Stimulated activated naive CD8-positive, alpha-beta T cell treated with anti-CD3 and anti-CD28 coated beads, Interleukin-15, Interleukin-2, amounts not matched to agents 100 U/mL and 50 U/mL, for 24 hours (primary cell): ENCODE measurements around the gene GPC4.
"Not testable (repeated sequence)": the region's sequence is repeated elsewhere in the genome, so short reads cannot be mapped to it uniquely, and the experiment has no call there.

Experiments used
- ATAC-seq: fragments of 150-1000 bp; cut with Tn5 transposase; one replicate; pipeline ENCODE4 v1.10.0; 2021
- DNase-seq: peaks from one replicate; pipeline ENCODE4 v3.0.0; 2021

Gene GPC4

DNA sequence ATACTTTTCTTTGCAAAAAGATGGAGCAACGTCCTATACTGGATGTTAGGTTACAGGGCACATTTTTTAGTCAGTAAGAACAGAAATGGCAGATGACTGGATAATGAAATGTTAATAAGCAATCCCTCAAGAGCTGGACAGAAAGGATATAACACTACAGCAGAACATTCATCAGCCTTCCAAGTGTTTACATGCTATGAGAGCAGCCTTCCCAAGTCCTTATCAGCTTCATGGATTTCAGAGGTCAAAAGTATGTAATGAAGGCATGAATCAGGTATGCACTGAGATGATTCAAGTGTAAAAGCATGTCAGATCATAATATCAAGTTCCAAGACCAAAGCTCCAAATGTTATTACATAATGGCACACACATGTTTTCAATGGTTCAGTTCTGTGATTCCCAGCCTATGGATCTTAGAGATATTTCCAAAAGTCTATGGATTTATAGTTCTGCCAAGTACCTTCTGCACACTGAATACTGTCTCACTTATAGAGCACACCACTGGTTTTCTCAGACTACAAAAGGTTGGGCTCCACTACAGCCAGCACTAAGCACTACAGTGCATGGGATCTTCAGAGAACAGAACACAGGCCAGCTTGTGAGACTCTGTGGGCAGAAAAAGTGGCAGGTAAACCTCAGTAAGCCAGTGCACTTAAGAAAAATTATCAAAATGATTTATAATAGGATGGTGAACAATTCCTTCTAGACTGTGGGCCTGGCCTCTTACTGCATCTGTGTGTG is 49.2 kb downstream of the GPC4 start:
- no peak for ATAC-seq
- DNase-seq, result no peak

GRCh38 chrX:133364865-133365264 is 50.4 kb downstream of the GPC4 start:
- ATAC-seq, result no peak
- no peak for DNase-seq

DNA sequence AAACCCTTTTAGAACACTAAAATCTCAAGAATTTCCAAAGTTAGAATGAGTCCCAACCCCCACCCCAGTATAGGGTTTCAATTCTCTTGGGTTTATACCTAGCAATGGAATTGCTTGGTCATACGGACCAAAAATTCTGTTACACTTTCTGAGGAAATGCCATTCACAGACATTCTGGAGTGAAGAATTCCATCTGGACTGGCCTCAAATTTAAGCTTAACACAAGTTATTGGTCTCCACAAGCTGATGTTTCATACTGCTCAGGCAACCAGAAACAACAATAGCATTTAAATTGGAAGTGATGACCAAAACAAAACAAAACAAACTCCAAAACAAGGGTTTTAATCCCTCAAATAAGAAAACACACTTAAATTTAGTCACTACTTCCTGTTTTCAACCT is 51.1 kb downstream of the GPC4 start:
- DNase-seq (no peak), ATAC-seq (no peak)

DNA sequence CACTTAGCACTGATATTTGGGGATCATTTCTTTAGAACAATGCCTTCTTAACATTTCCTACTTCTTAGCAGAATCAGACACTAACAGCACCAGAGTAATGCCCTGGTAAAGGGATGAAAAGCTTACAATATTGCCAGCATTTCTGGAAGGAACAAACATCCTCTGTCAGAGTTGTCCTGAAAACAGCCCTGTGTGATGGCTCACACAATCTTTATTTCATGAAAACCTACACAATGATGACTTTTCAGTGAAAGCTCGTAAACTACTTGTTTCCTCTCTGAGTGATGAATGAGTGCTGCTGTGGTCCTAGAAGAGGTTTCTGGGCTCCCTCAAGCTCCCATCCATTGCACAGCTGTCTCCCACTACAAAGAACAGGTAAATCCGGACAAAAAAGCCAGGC is 52.8 kb downstream of the GPC4 start:
- ATAC-seq (no peak), DNase-seq (no peak)

GRCh38 chrX:133359466-133359865 is 55.8 kb downstream of the GPC4 start:
- ATAC-seq (no peak), DNase-seq (no peak)

GRCh38 chrX:133353233-133353632 is 62.1 kb downstream of the GPC4 start:
- no peak for ATAC-seq
- DNase-seq, result no peak

- ATAC-seq (no peak), DNase-seq (no peak)
Measured at GRCh38 chrX:133350751-133351150, 64.5 kb downstream of the GPC4 start.

GRCh38 chrX:133346026-133346425 is 69.3 kb downstream of the GPC4 start:
- no peak for ATAC-seq
- DNase-seq, result no peak

DNA sequence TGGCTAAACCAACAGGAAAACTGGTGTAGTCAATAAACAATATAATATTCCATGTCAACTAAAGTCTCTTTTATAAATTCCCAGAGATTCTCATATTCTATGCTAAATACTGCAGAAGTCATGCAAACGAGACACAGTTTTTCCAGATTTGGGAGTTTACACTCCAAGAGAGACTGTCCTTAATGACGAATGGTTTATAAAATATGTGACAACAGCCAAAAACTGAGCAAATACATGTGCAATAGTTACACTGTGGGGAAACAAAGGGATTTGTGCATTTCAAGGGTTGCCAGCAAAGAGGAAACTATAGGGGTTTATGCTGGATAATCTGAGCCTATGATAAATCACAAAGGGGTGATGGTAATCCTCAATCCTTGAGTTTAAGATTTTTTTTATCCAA is 75.7 kb downstream of the GPC4 start:
- ATAC-seq (no peak), DNase-seq (no peak)

DNA sequence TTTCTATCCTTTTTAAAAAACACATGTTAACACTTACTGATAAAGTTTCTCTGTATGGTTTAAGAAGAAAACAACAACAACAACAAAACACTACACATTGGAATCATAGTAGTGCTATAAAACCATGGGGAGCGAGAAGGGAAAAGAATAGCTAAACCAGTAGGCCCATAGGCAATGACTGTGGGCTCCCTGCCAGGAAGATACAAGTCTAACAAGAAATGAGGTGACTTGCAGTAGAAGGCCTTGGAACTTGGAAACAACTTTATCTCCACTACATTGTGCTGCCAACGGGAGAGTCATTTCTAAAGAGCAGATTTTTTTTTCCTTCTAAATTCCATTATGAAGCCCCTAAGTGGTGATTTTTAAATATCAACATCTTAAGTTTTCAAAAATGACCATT is 78.0 kb downstream of the GPC4 start:
- DNase-seq (no peak), ATAC-seq (no peak)

DNA sequence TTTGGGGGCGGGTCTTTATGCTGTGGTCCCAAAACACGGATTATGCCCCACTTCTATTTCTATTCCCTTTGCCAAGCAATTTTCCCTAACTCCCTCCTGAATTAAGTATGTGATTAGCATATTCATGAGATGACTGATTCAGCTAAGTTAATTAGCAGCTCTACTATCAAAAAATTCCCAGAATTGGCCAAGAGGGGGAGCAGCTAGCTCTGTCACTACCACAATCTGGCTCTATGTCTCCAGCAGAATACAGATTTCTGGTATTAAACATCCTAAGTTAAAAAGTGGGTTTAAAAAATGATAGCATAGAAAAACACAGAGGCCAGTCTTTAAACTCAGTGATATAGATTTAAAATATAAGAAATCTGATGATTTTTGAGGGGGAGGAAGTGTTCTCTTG is 80.3 kb downstream of the GPC4 start:
- DNase-seq, result peak; percentile 5
- ATAC-seq, result no peak

DNA sequence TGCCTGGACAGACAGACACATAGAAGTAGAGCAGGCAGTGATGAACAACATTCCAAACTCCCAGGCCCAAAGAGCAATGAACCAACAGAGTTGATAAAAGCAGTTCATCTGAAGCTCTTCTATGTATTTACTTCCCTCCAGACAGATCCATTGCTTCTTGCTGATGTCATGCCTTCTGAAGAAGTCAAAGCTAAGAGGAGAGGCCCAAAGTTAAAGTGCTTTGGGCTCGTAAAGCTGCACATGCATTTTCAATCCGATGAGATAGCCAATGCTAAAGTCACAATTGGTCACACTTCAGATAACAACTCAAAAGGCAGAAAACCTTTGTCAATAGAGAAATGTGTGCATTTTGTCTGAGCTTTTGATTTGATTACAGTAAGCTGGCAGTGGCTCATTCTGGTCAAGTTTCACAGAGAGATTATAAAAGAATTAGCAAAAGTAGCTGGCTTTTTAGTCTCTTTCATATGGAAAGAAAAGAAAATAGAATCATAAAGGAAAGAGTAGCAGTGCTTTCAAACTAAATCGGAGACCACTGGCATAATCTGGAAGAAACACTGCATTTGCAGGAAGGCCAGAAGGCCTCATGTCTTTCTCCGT is 82.0 kb downstream of the GPC4 start:
- ATAC-seq, result no peak

GRCh38 chrX:133332737-133333136 is 82.6 kb downstream of the GPC4 start:
- no peak for ATAC-seq

More for the DNA sequence above, 82.0 kb downstream of the GPC4 start:
- DNase-seq, result no peak

GRCh38 chrX:133330956-133331355 is 84.3 kb downstream of the GPC4 start:
- no peak for ATAC-seq

More at GRCh38 chrX:133332737-133333136, 82.6 kb downstream of the GPC4 start:
- no peak for DNase-seq

DNA sequence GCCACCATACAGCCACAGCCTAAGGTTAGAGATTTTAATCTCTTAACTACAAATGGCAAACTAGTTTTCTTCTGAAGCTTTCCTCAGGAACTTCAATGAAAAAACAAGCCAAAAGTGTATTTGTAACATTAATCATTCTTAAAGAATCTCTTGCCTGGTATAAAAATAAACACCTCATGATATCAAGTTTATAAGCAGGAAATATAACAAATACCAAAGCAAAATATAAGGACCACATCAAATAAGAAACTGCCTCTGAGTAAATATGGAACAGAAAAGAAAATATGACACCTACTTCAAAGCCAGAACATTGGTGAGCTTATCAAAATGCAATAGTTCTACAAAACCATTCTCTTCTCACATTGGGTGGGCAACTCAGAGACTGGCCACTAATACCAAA is 89.9 kb downstream of the GPC4 start:
- DNase-seq (no peak), ATAC-seq (no peak)

More at GRCh38 chrX:133330956-133331355, 84.3 kb downstream of the GPC4 start:
- DNase-seq, result no peak

DNA sequence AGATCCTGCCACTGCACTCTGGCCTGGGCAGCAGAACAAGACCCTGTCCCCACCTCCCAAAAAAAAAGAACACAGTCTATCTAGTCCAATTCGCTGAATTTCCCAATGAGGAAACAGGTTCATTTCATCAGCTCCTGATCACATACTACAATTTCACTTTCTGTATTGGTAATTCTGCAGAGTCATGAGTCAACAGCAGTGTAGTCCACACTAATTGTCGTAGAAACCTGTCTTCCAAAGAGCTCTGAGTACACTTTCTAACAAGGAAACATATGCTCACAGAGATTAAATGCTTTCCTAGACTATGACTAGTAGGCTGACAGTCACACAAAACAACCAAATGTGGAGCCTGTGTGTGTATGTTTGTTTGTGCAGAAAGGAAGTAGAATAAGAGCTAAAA is 91.9 kb downstream of the GPC4 start:
- ATAC-seq, result no peak

DNA sequence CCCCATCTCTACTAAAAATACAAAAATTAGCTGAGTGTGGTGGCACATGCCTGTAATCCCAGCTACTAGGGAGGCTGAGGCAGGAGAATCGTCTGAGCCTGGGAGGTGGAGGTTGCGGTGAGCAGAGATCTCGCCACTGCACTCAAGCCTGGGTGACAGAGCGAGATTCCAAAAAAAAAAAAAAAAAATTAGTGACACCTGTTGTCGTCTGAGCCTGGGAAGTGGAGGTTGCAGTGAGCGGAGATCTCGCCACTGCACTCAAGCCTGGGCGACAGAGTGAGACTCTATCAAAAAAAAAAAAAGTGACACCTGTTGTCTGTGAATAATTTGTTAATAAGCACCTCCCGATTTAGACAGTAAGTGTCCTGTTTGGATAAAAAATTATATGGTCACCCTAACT is 93.0 kb downstream of the GPC4 start:
- not testable (repeated sequence) for ATAC-seq, DNase-seq

More for the DNA sequence above, 91.9 kb downstream of the GPC4 start:
- no peak for DNase-seq

GRCh38 chrX:133321451-133321850 is 93.8 kb downstream of the GPC4 start:
- DNase-seq (no peak), ATAC-seq (no peak)

GRCh38 chrX:133314281-133314680 is 101.0 kb downstream of the GPC4 start:
- DNase-seq (no peak), ATAC-seq (no peak)

DNA sequence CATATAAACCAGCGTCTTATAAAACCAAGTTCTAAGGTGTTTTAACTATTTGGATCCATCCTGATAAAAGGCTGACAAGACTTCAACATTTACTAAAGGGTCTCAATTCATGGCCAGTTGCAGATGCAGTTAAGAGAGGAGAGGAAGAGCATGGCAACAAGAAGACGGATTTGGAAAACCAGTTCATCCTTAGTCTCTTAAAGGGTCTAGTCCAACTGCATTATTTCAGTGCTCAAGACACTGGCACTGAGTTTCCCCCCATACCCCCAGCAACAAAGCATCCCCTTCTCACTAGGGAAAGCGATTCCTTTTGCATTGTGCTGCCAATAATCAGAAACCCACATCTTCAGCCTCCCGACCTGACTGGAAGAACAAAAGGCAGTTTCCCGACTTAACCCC is 106.8 kb downstream of the GPC4 start:
- no peak for ATAC-seq
- no peak for DNase-seq

- ATAC-seq (no peak), DNase-seq (no peak)
Measured at GRCh38 chrX:133307637-133308498, 107.4 kb downstream of the GPC4 start.

DNA sequence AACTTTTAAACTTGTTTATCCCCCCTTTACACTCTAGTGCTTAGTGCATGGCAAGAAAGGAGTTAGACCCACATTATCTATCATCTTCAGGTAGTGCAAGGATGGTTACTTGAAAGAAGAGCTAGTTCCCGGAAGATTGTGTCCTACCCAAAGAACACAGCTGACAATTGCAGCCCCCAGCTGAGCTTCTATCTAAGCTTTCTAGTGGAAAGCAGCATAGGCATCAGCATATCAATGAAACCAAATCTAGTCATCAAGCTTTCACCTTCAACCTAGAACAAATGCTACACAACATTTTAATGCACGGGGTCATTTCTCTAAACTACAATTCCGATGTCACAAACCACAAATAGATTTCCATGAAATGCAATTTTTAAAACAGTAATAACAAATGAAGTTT is 108.2 kb downstream of the GPC4 start:
- ATAC-seq, result no peak
- no peak for DNase-seq

DNA sequence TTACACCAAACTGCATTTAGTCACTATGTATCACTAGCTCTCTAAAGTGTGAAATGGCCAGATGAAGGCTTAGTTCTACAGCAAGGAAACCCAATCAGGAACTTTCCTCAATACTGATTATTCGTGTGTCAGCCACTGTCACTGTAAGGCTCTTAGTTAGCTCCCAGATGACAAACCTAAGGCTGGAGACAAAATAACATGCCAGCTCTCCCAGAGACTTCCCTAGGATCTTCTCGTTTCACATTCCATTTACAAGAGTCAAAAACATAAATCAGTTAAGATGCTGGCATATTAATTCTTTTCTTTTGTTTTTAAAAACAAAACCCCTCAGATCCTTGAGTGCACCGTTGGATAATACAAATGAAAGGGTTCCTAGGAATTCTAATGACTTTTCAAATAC is 109.0 kb downstream of the GPC4 start:
- ATAC-seq, result no peak
- DNase-seq, result no peak
